ENCODE data around the gene SPATA9. TPM values are rescaled to one million over a fixed set of nuclear protein-coding genes. Genes with fewer than 3 reads are reported as not detected.

The SPATA9 gene
- total and polyA plus RNA-seq, 9 of the 15 experiments (the other 6 are each of a cell fraction or from before 2014, with no cell fraction given), result 0.16 to 5.5 (median 0.39) TPM; not detected in 3

GRCh38 chr5:95730730-95731570 is 48.2 kb upstream of the SPATA9 start, which contains the start of gene RHOBTB3 (continued):
- TF ChIP-seq HINFP (tag; conservative IDR thresholded peaks at IDR 0.05; ENCODE audit: low read depth) (no peak), HOXB6 (CRISPR knock-in tag; IDR thresholded peaks at IDR 0.05; ENCODE audit: borderline replicate concordance) (no peak), SNRNP70 (optimal IDR thresholded peaks at IDR 0.05; ENCODE audit: low read depth, low read length) (no peak), TEAD2 (tag; IDR thresholded peaks at IDR 0.05) (no peak), ETS1 (conservative IDR thresholded peaks at IDR 0.05; ENCODE audit: control insufficient read depth, low read depth, low read length) (peak; percentile 61), FOXO4 (CRISPR knock-in tag; IDR thresholded peaks at IDR 0.05) (no peak), CAMTA2 (CRISPR knock-in tag; conservative IDR thresholded peaks at IDR 0.05) (no peak), ZNF518B (CRISPR knock-in tag; IDR thresholded peaks at IDR 0.05) (no peak), BDP1 (IDR thresholded peaks at IDR 0.05; ENCODE audit: insufficient read depth, insufficient read length) (no peak), ZFP1 (CRISPR knock-in tag; IDR thresholded peaks at IDR 0.05) (0 out of 2 replicates have a peak, but pooled peaks have one; percentile 41), MXD1 (CRISPR knock-in tag; IDR thresholded peaks at IDR 0.05; ENCODE audit: borderline replicate concordance, poor library complexity, severe bottlenecking) (no peak), PTRF (tag; IDR thresholded peaks at IDR 0.05) (no peak), SMAD4 (CRISPR knock-in tag; conservative IDR thresholded peaks at IDR 0.05) (peak; percentile 96), DIDO1 (tag; IDR thresholded peaks at IDR 0.05; ENCODE audit: low read depth) (no peak), BACH1 (tag; IDR thresholded peaks at IDR 0.05) (0 out of 2 replicates have a peak, but pooled peaks have one; percentile 48), ZNF766 (CRISPR knock-in tag; conservative IDR thresholded peaks at IDR 0.05) (peak; percentile 87), ZBTB7A (IDR thresholded peaks at IDR 0.05; ENCODE audit: borderline replicate concordance, control insufficient read depth, low read depth, low read length) (peak; percentile 98), CTBP1 (IDR thresholded peaks at IDR 0.05; ENCODE audit: borderline replicate concordance) (peak; percentile 74; the same call in 1 of the 2 replicates), NUFIP1 (IDR thresholded peaks at IDR 0.05; ENCODE audit: partially characterized antibody) (no peak)
